Glomerular visceral epithelial cell (primary cell): Measurements from ENCODE around the gene KCNK7.

Experiments used
- DNase-seq: peaks from one replicate; pipeline ENCODE4 v3.0.0-alpha.2; 2016; ENCODE audit errors: extremely low spot score

Gene KCNK7

DNA sequence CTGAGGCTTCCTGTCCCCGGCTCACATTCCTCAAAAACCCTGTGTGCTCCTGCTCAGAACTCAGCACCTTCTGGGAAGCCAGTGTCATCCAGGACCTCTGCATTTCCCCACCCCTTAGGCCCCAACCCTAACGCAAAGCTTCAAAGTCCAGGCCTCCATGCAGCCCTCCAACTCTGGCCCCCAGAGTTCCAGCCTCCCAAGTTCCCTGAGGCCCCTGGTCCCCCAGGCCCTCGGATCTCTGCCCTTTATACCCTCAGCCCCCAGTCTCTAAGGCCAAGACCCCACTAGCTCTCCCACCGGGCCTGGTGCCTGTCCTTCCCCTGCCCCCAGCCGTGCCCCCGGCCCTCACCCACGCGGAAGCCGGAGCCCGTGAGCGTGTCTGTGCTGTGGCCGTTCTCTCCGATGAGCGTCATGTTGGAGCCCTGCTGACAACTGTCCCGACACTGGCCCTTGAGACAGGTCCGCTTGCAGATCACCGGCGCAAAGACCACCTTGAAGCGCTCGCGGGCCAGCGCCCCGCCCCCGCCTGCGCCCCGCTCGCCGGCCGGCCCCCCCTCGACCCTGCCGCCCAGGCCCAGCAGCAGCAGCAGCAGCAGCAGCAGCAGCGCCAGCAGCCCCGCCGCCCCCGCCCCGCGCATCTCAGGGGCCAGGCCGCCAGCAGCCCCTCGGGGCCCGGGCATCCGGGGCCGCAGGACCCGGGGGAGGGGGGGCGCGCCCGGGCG lies 38.2 kb downstream of the KCNK7 start:
- no peak for DNase-seq

GRCh38 chr11:65556470-65557279 lies 38.9 kb downstream of the KCNK7 start:
- DNase-seq: no peak

GRCh38 chr11:65555693-65556231 lies 39.8 kb downstream of the KCNK7 start:
- peak; percentile 95 for DNase-seq

GRCh38 chr11:65554842-65555430 lies 40.7 kb downstream of the KCNK7 start:
- DNase-seq: no peak

DNA sequence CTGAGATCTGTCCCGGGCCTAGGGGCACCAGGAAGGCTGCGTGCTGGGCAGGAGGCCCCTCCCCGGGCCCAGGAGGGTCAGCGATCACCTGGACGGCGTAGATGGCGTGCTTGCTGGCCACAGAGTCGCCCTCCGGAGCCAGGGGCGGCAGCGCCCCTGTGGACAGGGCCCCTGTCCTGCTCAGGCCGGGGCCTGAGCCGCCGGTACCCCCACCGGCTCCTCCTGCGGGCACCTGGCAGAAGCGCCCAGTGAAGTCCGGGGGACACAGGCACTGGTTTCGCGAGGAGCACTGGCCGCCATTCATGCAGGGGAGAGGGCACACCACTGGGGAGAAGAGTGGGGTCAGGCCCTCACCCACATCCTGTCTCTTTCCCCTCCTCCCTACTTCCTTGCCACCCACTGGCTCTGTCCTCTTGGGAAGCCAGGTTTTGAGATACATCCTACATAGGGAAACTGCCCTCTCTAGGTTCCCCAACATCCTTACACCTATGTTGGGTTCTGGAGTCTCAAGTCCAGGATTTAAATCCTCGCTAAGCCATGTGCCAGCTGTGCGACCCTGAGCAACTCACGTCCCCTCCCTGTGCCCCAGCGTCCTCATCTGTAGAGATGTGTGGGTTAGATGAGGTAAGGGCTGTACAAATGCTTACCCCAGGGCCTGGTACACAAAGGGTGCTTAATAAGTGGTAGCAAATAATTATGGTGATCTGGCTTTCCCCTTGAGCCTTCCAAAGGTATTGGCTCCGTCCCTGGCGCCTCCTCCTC lies 41.4 kb downstream of the KCNK7 start:
- DNase-seq: no peak

- no peak for DNase-seq
These were observed 42.1 kb downstream of the KCNK7 start for GRCh38 chr11:65553301-65554001.

DNA sequence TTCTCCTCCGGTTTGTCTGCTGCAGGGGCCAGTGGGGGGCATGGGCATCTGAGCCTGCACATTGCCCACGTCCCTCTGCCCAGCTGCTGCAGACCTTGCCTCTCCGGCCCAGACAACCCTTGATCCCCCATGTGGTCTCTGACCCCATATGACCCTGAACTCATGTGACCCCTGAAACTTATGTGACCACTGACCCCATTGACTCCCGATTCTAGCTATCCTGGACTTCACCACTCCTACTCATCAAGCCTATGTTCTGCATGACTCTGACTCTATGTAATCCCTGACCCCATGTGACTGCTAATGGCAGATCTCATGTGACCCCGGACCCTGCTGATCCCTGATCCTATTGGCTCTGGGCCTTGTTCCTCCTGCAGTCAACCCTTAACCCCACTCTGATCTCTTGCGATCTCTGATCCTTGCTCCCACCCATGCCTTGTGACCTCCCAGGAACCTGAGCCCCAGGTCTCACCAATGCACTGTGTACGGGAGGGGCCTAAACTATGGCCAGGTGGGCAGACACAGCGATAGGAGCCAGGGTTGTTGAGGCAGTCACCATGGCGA lies 43.1 kb downstream of the KCNK7 start:
- no peak for DNase-seq

- peak; percentile 47 for DNase-seq
These were observed 43.8 kb downstream of the KCNK7 start for GRCh38 chr11:65551572-65552387.

GRCh38 chr11:65549096-65549495 lies 46.5 kb downstream of the KCNK7 start:
- peak; percentile 58 for DNase-seq

GRCh38 chr11:65548395-65548794 lies 47.2 kb downstream of the KCNK7 start:
- DNase-seq: no peak

GRCh38 chr11:65547446-65548125 lies 48.0 kb downstream of the KCNK7 start:
- no peak for DNase-seq

DNA sequence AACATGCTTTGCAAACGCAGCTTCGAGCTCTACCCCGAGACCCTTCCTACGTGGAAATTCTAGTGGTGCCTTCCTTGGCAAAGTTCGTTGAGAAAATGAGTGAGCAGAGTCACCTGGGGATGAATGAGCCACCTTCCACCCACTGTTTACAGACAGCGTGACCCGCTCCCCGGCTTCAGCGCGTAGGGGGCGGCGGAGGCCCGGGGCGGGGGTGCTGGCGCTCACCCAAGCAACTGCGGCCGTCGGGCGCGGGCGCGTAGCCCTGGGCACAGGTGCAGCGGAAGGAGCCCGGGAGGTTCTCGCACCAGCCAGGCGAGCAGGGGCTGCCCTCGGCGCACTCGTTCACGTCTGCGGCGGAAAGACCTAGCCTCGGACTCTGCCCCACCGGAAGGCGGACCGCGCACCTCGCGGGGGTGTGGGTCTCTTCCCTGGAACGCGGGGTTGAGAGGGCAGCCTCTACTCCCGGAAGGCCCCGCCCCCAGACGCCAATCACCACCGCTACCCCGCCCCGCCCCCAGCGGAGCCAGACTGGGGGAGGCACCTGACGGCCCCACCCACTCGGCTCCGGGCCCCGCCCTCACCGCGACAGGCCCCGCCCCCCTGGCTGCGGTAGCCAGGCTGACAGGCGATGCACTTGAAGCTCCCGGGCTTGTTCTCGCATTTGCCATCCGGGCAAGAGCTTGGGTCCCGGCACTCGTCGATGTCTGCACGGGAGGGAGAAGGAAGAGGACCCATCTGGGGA lies 49.2 kb downstream of the KCNK7 start:
- DNase-seq: no peak

DNA sequence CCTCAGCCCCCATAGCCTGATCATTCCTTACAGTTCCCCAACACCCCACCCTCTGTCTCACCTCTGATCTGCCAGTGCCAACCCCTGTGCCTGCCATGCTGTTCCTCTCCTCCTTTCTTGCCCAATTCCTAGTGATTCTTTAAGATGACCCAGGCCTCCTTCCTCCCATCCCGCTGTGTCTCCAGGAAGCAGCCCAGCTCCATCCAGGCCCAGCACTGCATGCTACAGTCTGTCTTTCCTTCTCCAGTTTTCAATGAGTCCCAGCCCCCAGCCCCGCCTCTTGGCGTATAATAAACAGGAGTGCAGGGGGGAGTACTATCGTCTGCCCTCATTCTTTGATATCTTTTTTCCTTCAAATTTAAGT lies 49.8 kb downstream of the KCNK7 start:
- DNase-seq: no peak
